Astrocyte of the spinal cord (primary cell): ENCODE measurements around the gene BEX1.
"Not testable (repeated sequence)": the region's sequence is repeated elsewhere in the genome, so short reads cannot be mapped to it uniquely, and the experiment has no call there.

Experiments used
- DNase-seq: peaks from one replicate; pipeline ENCODE4 v3.0.0; 2011; ENCODE audit warnings: low read depth, low spot score
- H3K4me3 ChIP-seq: 2 replicates; pipeline ENCODE4 v1.5.1; 2011; ENCODE audit warnings: low read depth, mild to moderate bottlenecking, low read length, moderate library complexity
- in situ Hi-C: cut with HindIII; loops from 2 replicates; pipeline ENCODE4 v1.10.0; 2017; ENCODE audit warnings: low sequenced_read_pairs
- TF ChIP-seq, protein P1 (sequence below): IDR thresholded peaks from 2 replicates; pipeline ENCODE4 v1.5.1; 2012; ENCODE audit warnings: low read depth, mild to moderate bottlenecking, low read length, inconsistent platforms

The BEX1 gene

DNA sequence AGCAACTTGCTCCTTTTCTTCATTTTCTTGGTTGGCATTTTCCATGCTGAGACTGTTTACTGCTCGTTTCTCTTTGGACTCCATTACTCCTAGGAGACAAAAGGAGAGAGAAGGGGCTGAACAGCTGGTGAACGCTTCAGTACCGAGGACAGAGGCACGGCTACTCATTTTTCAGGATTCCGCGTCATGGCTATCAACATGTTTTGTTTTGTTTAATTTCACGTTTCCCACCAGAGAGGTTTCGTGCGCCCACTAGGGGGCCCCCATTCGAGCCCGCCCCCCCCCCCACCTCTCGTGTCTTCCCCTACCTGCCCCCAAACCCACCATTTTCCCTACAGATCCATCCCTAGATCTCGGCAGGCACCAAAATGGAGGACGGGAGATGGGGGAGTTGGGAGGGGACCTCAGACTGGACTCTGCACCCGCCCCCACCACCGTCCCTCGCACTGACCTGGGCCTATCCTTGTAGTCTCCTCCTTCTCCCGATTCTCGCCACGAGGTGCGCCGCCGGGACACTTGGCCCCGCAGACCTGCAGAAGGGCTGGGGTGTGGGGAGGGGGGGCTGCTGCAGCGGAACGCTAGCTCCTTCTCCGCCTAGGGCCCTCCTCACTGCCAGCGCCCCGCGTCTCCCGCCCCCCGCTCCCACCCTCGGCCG is 653 bp downstream of the BEX1 start:
- peak; percentile 14 for DNase-seq
- H3K4me3 ChIP-seq, result peak overlapping the region; percentile 22
- TF ChIP-seq, protein P1, sequence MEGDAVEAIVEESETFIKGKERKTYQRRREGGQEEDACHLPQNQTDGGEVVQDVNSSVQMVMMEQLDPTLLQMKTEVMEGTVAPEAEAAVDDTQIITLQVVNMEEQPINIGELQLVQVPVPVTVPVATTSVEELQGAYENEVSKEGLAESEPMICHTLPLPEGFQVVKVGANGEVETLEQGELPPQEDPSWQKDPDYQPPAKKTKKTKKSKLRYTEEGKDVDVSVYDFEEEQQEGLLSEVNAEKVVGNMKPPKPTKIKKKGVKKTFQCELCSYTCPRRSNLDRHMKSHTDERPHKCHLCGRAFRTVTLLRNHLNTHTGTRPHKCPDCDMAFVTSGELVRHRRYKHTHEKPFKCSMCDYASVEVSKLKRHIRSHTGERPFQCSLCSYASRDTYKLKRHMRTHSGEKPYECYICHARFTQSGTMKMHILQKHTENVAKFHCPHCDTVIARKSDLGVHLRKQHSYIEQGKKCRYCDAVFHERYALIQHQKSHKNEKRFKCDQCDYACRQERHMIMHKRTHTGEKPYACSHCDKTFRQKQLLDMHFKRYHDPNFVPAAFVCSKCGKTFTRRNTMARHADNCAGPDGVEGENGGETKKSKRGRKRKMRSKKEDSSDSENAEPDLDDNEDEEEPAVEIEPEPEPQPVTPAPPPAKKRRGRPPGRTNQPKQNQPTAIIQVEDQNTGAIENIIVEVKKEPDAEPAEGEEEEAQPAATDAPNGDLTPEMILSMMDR, result no peak
- in situ Hi-C loops, result no loop called here

DNA sequence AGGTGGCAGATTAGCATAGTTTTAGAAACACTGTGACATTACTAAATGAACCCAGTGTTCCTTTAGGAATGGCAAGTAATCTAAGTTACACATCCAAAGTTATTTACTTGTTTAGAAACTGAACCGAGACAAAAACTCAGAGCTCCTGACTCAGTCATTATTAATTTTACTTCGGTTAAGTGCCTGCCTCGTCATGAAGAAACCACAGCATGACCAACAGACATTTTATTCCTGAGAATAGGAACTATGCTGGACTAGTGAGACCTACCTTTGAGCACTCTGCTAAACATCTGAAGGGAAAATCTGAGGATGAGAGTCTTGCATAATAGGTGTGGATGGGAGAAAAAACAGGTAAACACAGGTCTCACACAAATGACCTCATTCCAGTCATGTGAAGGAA is 2.5 kb downstream of the BEX1 start:
- no peak for DNase-seq
- H3K4me3 ChIP-seq, result no peak overlapping the region
- in situ Hi-C loops, result no loop called here
- TF ChIP-seq, protein P1, result no peak

DNA sequence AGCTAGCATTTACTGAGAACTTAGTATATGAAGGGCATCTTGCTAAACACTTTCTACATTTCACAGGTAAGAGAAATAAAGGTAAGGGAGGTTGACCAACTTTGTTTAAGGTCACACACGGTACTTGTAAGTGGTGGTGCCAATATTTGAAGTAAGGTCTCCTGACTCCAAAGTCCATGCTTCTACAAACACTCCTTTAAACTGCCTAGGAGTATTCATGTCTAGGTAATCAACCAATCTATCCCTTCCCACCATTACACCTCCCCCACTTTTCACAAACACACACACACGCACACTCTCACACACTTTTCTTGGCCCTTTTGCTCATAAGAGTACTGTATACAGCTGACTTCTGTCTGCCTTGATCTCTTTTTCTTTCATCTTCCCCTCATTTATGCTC is 7.1 kb downstream of the BEX1 start:
- no peak overlapping the region for H3K4me3 ChIP-seq
- no peak for DNase-seq
- TF ChIP-seq, protein P1, result no peak
- in situ Hi-C loops, result no loop called here

DNA sequence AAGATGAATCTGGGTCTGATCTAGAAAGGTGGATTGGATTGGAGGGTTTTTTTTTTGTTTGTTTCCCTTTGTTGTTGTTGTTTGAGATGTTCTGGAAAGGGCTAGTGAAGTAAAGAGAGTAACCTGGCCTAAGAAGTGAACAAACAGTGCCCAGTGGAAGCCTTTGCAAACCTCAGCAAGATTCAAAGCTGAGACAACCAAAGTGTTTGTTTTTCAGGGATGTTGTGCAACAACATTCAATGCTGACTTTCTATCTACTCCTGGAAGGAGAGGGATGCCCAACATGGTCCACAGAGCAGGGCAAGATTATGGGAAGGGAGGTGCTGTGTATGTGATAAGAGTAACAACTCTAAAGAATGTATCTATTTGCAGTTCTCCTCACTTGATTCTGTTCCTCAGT is 11.3 kb downstream of the BEX1 start:
- no peak overlapping the region for H3K4me3 ChIP-seq
- in situ Hi-C loops, result no loop called here
- DNase-seq, result no peak
- TF ChIP-seq, protein P1, result no peak

DNA sequence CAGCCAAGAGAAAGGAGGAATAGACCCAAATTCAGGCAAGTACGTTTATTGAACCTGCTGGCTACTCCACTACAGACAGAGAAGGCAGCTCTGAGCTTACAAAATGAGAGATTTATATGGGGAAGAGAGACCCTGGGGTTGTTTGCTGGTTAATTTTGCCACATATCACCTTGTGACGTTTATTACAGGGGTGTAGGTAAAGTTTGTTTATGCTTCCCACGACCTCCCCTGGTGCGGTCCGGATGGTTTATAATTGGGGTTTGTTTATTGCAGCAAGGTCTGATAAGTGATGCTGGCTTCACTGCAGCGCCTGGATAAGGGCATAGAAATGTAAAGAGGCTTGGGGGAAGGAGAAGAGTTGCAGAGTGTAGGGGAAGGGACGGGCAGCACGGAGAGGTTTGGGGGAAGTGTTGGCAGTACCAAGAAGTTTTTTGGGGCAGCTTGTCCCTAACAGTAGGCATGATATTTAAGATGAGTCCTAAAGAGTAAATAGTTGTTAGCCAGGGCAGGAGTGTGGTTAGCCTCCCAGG is 12.6 kb downstream of the BEX1 start:
- in situ Hi-C loops, result no loop called here
- DNase-seq, result no peak
- TF ChIP-seq, protein P1, result no peak
- H3K4me3 ChIP-seq, result no peak overlapping the region

DNA sequence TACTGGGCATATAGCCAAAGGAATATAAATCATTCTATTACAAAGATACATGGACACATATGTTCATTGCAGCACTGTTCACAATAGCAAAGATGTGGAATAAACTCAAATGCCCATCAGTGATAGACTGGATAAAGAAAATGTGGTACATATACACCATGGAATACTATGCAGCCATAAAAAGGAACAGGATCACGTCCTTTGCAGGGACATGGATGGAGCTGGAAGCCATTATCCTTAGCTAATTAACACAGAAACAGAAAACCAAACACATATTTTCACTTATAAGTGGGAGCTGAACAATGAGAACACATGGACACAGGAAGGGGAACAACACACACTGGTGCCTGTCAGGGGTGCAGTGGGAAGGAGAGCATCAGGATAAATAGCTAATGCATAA is 30.6 kb downstream of the BEX1 start:
- in situ Hi-C loops, DNase-seq, H3K4me3 ChIP-seq: not testable (repeated sequence)

DNA sequence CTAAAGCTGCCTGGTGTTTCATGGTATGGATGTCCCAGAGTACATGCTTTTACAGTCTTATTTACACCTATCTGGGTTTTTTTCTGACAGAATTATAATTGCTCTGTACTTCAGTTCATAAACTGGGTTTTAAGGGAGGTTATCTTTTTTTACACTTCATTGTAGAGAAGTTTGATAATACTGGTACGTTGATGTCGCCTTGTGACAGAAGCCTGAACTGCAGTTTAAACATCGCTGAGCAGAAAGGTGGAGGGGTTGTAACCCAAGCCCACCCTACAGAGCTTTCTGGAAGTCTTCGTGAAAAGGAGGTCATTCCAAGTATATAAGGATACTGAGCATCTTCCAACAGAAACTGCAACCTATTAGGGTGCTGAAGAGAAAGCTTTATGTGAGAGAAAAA is 46.4 kb downstream of the BEX1 start:
- H3K4me3 ChIP-seq, result no peak overlapping the region
- TF ChIP-seq, protein P1, result no peak
- no peak for DNase-seq
- in situ Hi-C loops, result no loop called here
